PFSK-1 (cell line): ENCODE results near the gene SRP9. TPM values are rescaled to one million over a fixed set of nuclear protein-coding genes. Genes with fewer than 3 reads are reported as not detected.

ENCODE experiments used
- FOXP2 ChIP-seq: optimal IDR thresholded peaks from 2 replicates; pipeline ENCODE3; 2011; ENCODE audit warnings: borderline replicate concordance, control low read depth, inconsistent platforms; ENCODE audit not compliant: insufficient read depth; ENCODE audit errors: extremely low read length, extremely low read depth
- POLR2AphosphoS5 ChIP-seq: IDR thresholded peaks from 2 replicates; pipeline ENCODE4 v1.6.1; 2012; ENCODE audit warnings: low read depth, mild to moderate bottlenecking, control low read depth, low read length, moderate library complexity
- SIN3A ChIP-seq: IDR thresholded peaks from 2 replicates; pipeline ENCODE4 v1.6.1; 2012; ENCODE audit warnings: mild to moderate bottlenecking, low read length, moderate library complexity, borderline replicate concordance; ENCODE audit not compliant: insufficient read depth
- TAF1 ChIP-seq: IDR thresholded peaks from 2 replicates; pipeline ENCODE4 v1.6.1; 2012; ENCODE audit warnings: low read length, control low read depth, borderline replicate concordance; ENCODE audit not compliant: insufficient read depth
- polyA plus RNA-seq: library from polyadenylated mRNA; unstranded; fragments of >200 nt; gene quantifications from one replicate; pipeline ENCODE4 v1.2.1, GENCODE V29; 2012; ENCODE audit warnings: low read depth, missing spikeins; ENCODE audit not compliant: insufficient read length
- TF ChIP-seq, protein P1 (sequence below), 2 experiments: IDR thresholded peaks; 2 replicates each; pipeline versions ENCODE4 v1.6.1 to v1.8.0; 2011 to 2012; ENCODE audit warnings: low read depth in 2 of 2, low read length in 2 of 2, control low read depth in 1 of 2, inconsistent platforms in 1 of 2, mild to moderate bottlenecking in 1 of 2, moderate library complexity in 1 of 2; ENCODE audit not compliant: insufficient read depth in 1 of 2

Gene SRP9
- polyA plus RNA-seq = 172 TPM

DNA sequence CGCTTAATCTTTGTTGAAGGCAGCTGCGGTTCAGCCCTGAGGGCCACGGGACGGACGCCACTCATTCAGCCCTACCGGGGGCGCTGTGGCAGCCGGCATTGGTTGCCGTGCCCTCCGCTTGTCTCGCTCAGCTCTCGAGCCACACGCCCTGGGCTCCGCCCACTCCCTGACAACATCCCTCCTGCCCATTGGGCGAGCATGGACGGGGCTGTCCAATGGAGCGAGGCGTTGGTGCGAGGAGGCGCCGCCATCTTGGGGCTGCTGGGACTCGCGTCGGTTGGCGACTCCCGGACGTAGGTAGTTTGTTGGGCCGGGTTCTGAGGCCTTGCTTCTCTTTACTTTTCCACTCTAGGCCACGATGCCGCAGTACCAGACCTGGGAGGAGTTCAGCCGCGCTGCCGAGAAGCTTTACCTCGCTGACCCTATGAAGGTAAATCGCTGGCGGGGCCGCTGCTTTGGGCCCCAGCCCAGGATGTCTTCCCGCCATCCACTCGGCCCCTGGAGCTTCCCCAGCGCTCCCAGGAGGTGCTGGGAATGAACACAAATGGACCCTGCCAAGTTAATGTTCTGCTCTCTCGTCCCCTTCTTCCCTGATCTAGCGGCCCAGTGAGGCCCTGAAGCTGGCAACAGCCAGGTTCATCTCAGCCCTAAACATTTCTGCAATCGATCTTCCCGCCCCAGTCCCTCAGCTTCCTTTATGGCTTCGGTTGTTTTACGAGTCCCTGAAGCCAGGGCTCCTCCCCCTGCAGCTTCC, at the start of gene SRP9:
TSS of gene SRP9 (plus strand) at position 244 of the 754 bp plus-strand sequence. CDS start at position 359, 115 bp downstream.
- peak; percentile 94; the same call in 1 of the 2 replicates for TF ChIP-seq POLR2AphosphoS5
- TF ChIP-seq TAF1 = peak; percentile 73; the same call in 1 of the 2 replicates
- peak; percentile 71; the same call in 1 of the 2 replicates for TF ChIP-seq SIN3A
- TF ChIP-seq, protein P1, sequence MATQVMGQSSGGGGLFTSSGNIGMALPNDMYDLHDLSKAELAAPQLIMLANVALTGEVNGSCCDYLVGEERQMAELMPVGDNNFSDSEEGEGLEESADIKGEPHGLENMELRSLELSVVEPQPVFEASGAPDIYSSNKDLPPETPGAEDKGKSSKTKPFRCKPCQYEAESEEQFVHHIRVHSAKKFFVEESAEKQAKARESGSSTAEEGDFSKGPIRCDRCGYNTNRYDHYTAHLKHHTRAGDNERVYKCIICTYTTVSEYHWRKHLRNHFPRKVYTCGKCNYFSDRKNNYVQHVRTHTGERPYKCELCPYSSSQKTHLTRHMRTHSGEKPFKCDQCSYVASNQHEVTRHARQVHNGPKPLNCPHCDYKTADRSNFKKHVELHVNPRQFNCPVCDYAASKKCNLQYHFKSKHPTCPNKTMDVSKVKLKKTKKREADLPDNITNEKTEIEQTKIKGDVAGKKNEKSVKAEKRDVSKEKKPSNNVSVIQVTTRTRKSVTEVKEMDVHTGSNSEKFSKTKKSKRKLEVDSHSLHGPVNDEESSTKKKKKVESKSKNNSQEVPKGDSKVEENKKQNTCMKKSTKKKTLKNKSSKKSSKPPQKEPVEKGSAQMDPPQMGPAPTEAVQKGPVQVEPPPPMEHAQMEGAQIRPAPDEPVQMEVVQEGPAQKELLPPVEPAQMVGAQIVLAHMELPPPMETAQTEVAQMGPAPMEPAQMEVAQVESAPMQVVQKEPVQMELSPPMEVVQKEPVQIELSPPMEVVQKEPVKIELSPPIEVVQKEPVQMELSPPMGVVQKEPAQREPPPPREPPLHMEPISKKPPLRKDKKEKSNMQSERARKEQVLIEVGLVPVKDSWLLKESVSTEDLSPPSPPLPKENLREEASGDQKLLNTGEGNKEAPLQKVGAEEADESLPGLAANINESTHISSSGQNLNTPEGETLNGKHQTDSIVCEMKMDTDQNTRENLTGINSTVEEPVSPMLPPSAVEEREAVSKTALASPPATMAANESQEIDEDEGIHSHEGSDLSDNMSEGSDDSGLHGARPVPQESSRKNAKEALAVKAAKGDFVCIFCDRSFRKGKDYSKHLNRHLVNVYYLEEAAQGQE (IDR thresholded peaks at IDR 0.05; ENCODE audit: insufficient read depth in 1 of 2, low read depth in 2 of 2, low read length in 2 of 2) = no peak
- peak; percentile 97 for TF ChIP-seq FOXP2

DNA sequence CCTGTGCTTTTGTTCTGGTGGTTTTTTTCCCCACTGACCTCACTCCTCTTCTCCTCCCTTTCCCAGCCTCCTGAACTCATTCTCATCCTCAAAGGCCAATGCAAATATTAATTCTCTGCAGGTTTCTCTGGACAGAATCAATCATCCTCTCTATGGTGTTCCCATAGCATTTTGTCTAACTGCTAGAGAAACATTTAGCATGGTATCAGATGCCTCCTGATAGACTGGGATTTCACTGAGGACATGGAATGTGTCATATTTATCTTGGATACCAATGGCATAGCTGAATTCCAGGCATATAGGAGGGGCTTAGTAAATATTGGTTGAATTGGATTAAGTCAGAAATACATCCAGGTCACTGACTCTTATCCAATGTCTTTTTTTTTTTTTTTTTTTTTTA, 46.1 kb upstream of the SRP9 start:
- no peak for TF ChIP-seq TAF1
- no peak for TF ChIP-seq POLR2AphosphoS5
- TF ChIP-seq, protein P1 (IDR thresholded peaks at IDR 0.05; ENCODE audit: insufficient read depth in 1 of 2, low read depth in 2 of 2, low read length in 2 of 2) = no peak
- no peak for TF ChIP-seq FOXP2
- no peak for TF ChIP-seq SIN3A

- TF ChIP-seq SIN3A (no peak), TAF1 (no peak), FOXP2 (no peak), POLR2AphosphoS5 (no peak)
- TF ChIP-seq, protein P1 (IDR thresholded peaks at IDR 0.05; ENCODE audit: insufficient read depth in 1 of 2, low read depth in 2 of 2, low read length in 2 of 2) = no peak
These were observed 44.4 kb upstream of the SRP9 start for GRCh38 chr1:225733254-225733653.

DNA sequence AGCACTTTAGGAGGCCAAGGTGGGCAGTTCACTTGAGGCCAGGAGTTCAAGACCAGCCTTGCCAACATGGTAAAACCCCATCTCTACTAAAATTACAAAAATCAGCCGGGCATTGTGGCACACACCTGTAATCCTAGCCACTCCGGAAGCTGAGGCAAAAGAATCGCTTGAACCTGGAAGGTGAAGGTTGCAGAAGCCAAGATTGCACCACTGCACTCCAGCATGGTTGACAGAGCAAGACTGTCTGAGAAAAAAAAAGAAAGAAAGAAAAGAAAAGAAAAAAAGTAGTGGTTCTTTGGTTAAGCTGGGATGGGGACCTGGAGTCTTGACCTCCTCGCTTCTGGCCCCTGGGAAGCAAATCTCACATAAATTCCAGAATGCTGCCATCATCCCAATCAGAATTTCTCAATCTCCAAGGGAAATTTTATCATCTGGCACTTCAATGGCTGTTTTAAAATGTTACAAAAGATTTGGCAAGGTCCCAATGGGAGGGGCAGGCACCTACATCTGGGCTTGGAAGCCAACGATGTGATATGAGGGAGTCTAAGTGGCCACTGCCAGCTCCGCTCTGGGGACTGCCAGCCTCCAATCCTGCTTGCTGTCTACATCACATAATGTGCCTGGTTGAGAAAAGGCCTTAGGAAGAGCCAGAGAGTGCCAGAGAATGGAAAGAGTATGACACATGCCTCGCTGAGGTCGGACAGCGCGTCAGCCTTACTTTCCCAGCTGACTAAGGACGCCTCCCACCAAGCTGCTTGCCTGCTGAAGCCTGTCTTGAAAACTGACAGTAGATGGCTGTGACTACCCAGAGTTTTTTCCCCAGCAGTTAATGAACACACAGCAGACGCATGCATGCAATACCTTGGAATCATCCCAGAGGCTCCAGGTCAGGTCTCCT, 42.1 kb upstream of the SRP9 start:
- no peak for TF ChIP-seq FOXP2
- TF ChIP-seq TAF1 = no peak
- TF ChIP-seq, protein P1 (IDR thresholded peaks at IDR 0.05; ENCODE audit: insufficient read depth in 1 of 2, low read depth in 2 of 2, low read length in 2 of 2) = 0 out of 4 replicates have a peak, but pooled peaks of 1 of the 2 experiments have one; percentile 25
